Smooth muscle cell (in vitro differentiated cells): ENCODE results near the gene SLC35F1. TPM values are rescaled to one million over a fixed set of nuclear protein-coding genes. Genes with fewer than 3 reads are reported as not detected.

Experiments
- DNase-seq: peaks from one replicate; lab custom pipeline; 2025; ENCODE audit not compliant: unreplicated experiment; lab: John Stamatoyannopoulos, UW
- H2AFZ ChIP-seq: fragments of 200-600 bp; sonication (generic); 2 replicates; pipeline ENCODE4 v1.6.0; 2016; ENCODE audit warnings: antibody characterized with exemption, low read depth, mild to moderate bottlenecking
- H3F3A ChIP-seq: fragments of 200-600 bp; sonication (generic); 2 replicates; pipeline ENCODE4 v1.6.0; 2017; ENCODE audit warnings: antibody characterized with exemption, low read depth
- H3K27ac ChIP-seq: fragments of 200-600 bp; sonication (generic); 2 replicates; pipeline ENCODE4 v1.5.1; 2016; ENCODE audit warnings: low read depth, mild to moderate bottlenecking
- H3K27me3 ChIP-seq: fragments of 200-600 bp; sonication (generic); 2 replicates; pipeline ENCODE4 v1.6.1; 2016; ENCODE audit warnings: low read depth, mild to moderate bottlenecking
- H3K36me3 ChIP-seq: fragments of 200-600 bp; sonication (generic); 2 replicates; pipeline ENCODE4 v1.5.1; 2016; ENCODE audit warnings: low read depth
- H3K4me1 ChIP-seq: fragments of 200-600 bp; sonication (generic); 2 replicates; pipeline ENCODE4 v1.5.1; 2016; ENCODE audit warnings: low read depth
- H3K4me2 ChIP-seq: fragments of 200-600 bp; sonication (generic); 2 replicates; pipeline ENCODE4 v1.6.0; 2016; ENCODE audit warnings: mild to moderate bottlenecking
- H3K4me3 ChIP-seq: fragments of 200-600 bp; sonication (generic); 2 replicates; pipeline ENCODE4 v1.5.1; 2016; ENCODE audit warnings: mild to moderate bottlenecking
- H3K79me2 ChIP-seq: fragments of 200-600 bp; sonication (generic); 2 replicates; pipeline ENCODE4 v1.6.0; 2016; ENCODE audit warnings: low read depth, mild to moderate bottlenecking
- H3K9ac ChIP-seq: fragments of 200-600 bp; sonication (generic); 2 replicates; pipeline ENCODE4 v1.6.0; 2016; ENCODE audit warnings: low read depth
- H3K9me3 ChIP-seq: fragments of 200-600 bp; sonication (generic); replicated peaks from 2 replicates; pipeline ENCODE4 v1.5.1; 2016; ENCODE audit warnings: low read depth
- H4K20me1 ChIP-seq: fragments of 200-600 bp; sonication (generic); 2 replicates; pipeline ENCODE4 v1.6.0; 2016; ENCODE audit warnings: low read depth
- CTCF ChIP-seq: fragments of 200-600 bp; sonication (generic); IDR thresholded peaks from 2 replicates; pipeline ENCODE4 v1.5.1; 2017; ENCODE audit warnings: borderline replicate concordance, mild to moderate bottlenecking, antibody characterized with exemption; ENCODE audit not compliant: insufficient read depth, poor library complexity, severe bottlenecking
- WGBS: methylation state at CpG from one replicate; pipeline ENCODE4 v1.1.7; 2016; ENCODE audit warnings: low lambda C conversion rate; 5-methylcytosine and 5-hydroxymethylcytosine counted together
- polyA plus RNA-seq: library from polyadenylated mRNA; unstranded; fragments of >200 nt; fragmentation: Nextera tagmentation; extraction: Ambion mirVana; gene quantifications from 2 replicates; pipeline ENCODE4 v1.2.1, GENCODE V29; 2016
- total RNA-seq: library from RNA; depleted of rRNA; stranded (reverse); fragments of >200 nt; gene quantifications from 2 replicates; pipeline ENCODE4 v1.2.3, GENCODE V29; 2014

The SLC35F1 gene
- total and polyA plus RNA-seq, 2 experiments from 2014 or later, result 0.05 to 0.09 TPM

- no peaks in the 10 kb centered on the region for H3F3A ChIP-seq
- H3K27me3 ChIP-seq, result peaks cover 41% of the 10 kb centered on the region
- WGBS, result 91% methylated on average over 4 of the region's 4 CpGs
- H3K27ac ChIP-seq, result no peak overlapping the region
- H3K4me1 ChIP-seq, result peaks cover 4% of the 10 kb centered on the region
- H2AFZ ChIP-seq, result no peak overlapping the region
- TF ChIP-seq CTCF, result no peak
- H3K4me2 ChIP-seq, result no peak overlapping the region
- H4K20me1 ChIP-seq, result no peaks in the 10 kb centered on the region
- H3K9ac ChIP-seq, result no peak overlapping the region
- DNase-seq, result no peak
- no peaks in the 10 kb centered on the region for H3K79me2 ChIP-seq
- no peaks in the 10 kb centered on the region for H3K9me3 ChIP-seq
- H3K36me3 ChIP-seq, result no peaks in the 10 kb centered on the region
- no peak overlapping the region for H3K4me3 ChIP-seq
Measured at GRCh38 chr6:117910549-117910948, 3.5 kb downstream of the SLC35F1 start.

DNA sequence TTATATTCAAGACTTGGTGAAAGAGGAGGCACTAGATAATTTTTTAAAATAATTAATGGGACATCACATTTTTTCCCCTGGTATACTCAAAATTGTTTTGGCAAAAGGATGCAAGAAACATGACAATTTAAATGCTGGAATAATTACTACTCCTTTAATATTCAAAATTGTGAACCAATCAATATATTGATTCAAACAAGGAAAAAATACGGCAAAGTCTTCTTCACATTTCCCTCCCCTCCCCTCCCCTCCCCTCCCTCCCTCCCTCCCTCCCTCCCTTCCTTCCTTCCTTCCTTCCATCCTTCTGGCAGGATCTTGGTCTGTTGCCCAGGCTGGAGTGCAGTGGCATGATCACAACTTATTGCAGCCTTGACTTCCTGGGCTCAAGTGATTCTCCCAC is 4.1 kb downstream of the SLC35F1 start:
- Histone ChIP-seq H3K27me3 (peaks cover 34% of the 10 kb centered on the region), H3K9ac (no peak overlapping the region), H3K4me2 (no peak overlapping the region), H3F3A (no peaks in the 10 kb centered on the region), H3K79me2 (no peaks in the 10 kb centered on the region), H4K20me1 (no peaks in the 10 kb centered on the region), H3K9me3 (no peaks in the 10 kb centered on the region), H3K27ac (no peak overlapping the region), H2AFZ (no peak overlapping the region), H3K36me3 (no peaks in the 10 kb centered on the region), H3K4me3 (no peak overlapping the region), H3K4me1 (peaks cover 4% of the 10 kb centered on the region)
- TF ChIP-seq CTCF, result no peak
- 100% methylated on average over 1 of the region's 1 CpG for WGBS
- no peak for DNase-seq

DNA sequence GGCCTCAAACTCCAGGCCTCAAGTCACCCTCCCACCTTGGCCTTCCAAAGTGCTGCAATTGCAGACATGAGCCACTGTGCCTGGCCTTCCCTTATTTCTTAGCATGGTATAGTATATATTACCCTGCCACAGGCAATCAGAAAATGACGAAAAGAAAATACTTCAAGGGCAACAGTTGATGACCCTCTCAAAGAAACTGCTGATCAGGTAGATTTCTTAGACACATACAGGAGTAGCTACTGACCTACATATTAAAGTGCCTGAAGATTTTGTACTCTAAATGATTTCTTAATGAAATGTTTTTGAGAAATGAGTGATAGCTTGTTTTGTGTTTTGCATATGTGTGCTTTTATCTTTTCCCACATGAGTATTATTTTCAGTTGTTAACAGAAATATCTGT is 4.6 kb downstream of the SLC35F1 start:
- Histone ChIP-seq H3K4me3 (no peak overlapping the region), H3K4me2 (no peak overlapping the region), H2AFZ (no peak overlapping the region), H3K4me1 (peaks cover 4% of the 10 kb centered on the region), H3K36me3 (no peaks in the 10 kb centered on the region), H3K9ac (no peak overlapping the region), H3K9me3 (no peaks in the 10 kb centered on the region), H3K79me2 (no peaks in the 10 kb centered on the region), H3K27ac (no peak overlapping the region), H3F3A (no peaks in the 10 kb centered on the region), H4K20me1 (no peaks in the 10 kb centered on the region), H3K27me3 (peaks cover 30% of the 10 kb centered on the region)
- no peak for DNase-seq
- TF ChIP-seq CTCF, result no peak
- 88% methylated on average over 1 of the region's 1 CpG for WGBS

DNA sequence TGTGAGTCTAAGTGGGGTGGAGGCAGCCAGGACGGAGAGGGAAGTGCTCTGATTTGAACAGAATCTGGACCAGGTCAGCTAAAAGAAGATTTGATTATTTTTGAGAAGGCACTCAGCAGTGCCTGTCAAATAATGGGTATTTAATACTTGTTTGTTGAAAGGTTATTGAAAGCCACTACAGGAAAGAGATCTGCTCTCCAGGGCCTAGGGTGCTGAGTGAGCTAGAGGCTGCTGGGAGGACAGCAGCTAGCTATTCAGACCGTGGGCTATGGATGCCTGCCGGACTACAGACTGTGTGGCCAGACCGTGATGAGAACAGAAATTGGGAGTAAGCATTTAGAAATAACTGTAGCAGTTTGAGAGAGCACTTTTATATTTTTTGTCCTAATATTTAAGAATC is 8.8 kb downstream of the SLC35F1 start:
- Histone ChIP-seq H3K79me2 (no peaks in the 10 kb centered on the region), H2AFZ (no peak overlapping the region), H3K9me3 (no peaks in the 10 kb centered on the region), H3F3A (no peaks in the 10 kb centered on the region), H3K9ac (no peak overlapping the region), H3K27me3 (peaks cover 6% of the 10 kb centered on the region), H3K27ac (no peak overlapping the region), H3K4me1 (peaks cover 12% of the 10 kb centered on the region), H3K36me3 (no peaks in the 10 kb centered on the region), H3K4me3 (no peak overlapping the region), H3K4me2 (no peak overlapping the region), H4K20me1 (no peaks in the 10 kb centered on the region)
- no peak for DNase-seq
- no peak for TF ChIP-seq CTCF
- WGBS, result 80% methylated on average over 4 of the region's 4 CpGs
